Stomach (tissue), 9 donors: ENCODE data around the gene STAC2. TPM values are rescaled to one million over a fixed set of nuclear protein-coding genes. Genes with fewer than 3 reads are reported as not detected.

Source experiments
- DNase-seq, 2 donors: peaks; one replicate each; pipeline versions ENCODE4 v3.0.0 to v3.0.0-alpha.2; 2013 to 2019
- H3K27ac ChIP-seq, 5 donors: fragments of 200-600 bp in 4 of 5; sonication (generic) in 4 of 5; one replicate each; pipeline ENCODE4 v1.5.1; 2013 to 2019; ENCODE audit warnings: mild to moderate bottlenecking in 1 of 5, moderate library complexity in 1 of 5
- H3K27me3 ChIP-seq, 3 donors: fragments of 200-600 bp; sonication (generic); one replicate each; pipeline ENCODE4 v1.5.1; 2017 to 2019; ENCODE audit warnings: mixed run types in 1 of 3
- H3K36me3 ChIP-seq, 4 donors: fragments of 200-600 bp; sonication (generic); 1 replicate in 3 of 4; 2 replicates in 1 of 4; pipeline ENCODE4 v1.5.1; 2016 to 2019
- H3K4me1 ChIP-seq, 4 donors: fragments of 200-600 bp; sonication (generic); one replicate each; pipeline ENCODE4 v1.5.1; 2016 to 2019
- H3K4me3 ChIP-seq, 4 donors: fragments of 200-600 bp; sonication (generic) in 3 of 4; one replicate each; pipeline ENCODE4 v1.5.1; 2016 to 2019; ENCODE audit warnings: mild to moderate bottlenecking in 1 of 4
- H3K9me3 ChIP-seq, 4 donors: fragments of 200-600 bp; sonication (generic); one replicate each; pipeline ENCODE4 v1.5.1; 2016 to 2019
- EP300 ChIP-seq: sonication (generic); formaldehyde crosslinking; IDR thresholded peaks from one replicate; pipeline ENCODE4 v1.6.1; 2017; ENCODE audit warnings: antibody characterized with exemption
- POLR2A ChIP-seq, 4 donors: fragments of 450-650 bp; IDR thresholded peaks; one replicate each; pipeline ENCODE4 v1.6.1; 2016; ENCODE audit warnings: antibody characterized with exemption in 4 of 4, control low read depth in 2 of 4, mild to moderate bottlenecking in 1 of 4, moderate library complexity in 1 of 4
- POLR2AphosphoS5 ChIP-seq, 3 donors: sonication (generic); formaldehyde crosslinking; IDR thresholded peaks; one replicate each; pipeline ENCODE4 v1.6.1; 2016; ENCODE audit warnings: antibody characterized with exemption in 3 of 3
- WGBS, 5 donors: extraction: QIAGEN DNeasy Blood & Tissue Kit in 3 of 5; methylation state at CpG; one replicate each; pipeline versions ENCODE4 v1.1.5 to v1.1.7; 2013 to 2018; 5-methylcytosine and 5-hydroxymethylcytosine counted together
- intact Hi-C: fragments of 100-400 bp; cut with DNase I; formaldehyde crosslinking; loops from one replicate; pipeline ENCODE4 v1.15.1; 2023; ENCODE audit warnings: low total_unique reads
- polyA plus RNA-seq, 3 donors: library from polyadenylated mRNA; stranded (reverse); fragments of 200-250 nt; gene quantifications; one replicate each; pipeline ENCODE4 v1.2.3, GENCODE V29; 2013
- total RNA-seq, 5 donors: library from RNA; depleted of rRNA; stranded (reverse); fragments of >200 nt; gene quantifications; one replicate each; pipeline versions ENCODE4 v1.1.0 to v1.2.3, GENCODE V29; 2014 to 2016
- TF ChIP-seq, protein P1 (sequence below), 7 experiments: fragments of 450-650 bp in 4 of 7; fragments of 200-600 bp in 3 of 7; sonication (generic) in 3 of 7; IDR thresholded peaks; one replicate each; pipeline ENCODE4 v1.5.1; 2016 to 2019; ENCODE audit warnings: antibody characterized with exemption in 7 of 7, control low read depth in 2 of 7, mild to moderate bottlenecking in 1 of 7
- donor health status: healthy with polysubstance abuse.
- donor health status: Bipolar disorder and iron deficiency.
- donor health status: healthy.

STAC2 gene
- total and polyA plus RNA-seq, 8 donors, result under 0.01 to 0.20 (median 0.15) TPM; not detected in 5

DNA sequence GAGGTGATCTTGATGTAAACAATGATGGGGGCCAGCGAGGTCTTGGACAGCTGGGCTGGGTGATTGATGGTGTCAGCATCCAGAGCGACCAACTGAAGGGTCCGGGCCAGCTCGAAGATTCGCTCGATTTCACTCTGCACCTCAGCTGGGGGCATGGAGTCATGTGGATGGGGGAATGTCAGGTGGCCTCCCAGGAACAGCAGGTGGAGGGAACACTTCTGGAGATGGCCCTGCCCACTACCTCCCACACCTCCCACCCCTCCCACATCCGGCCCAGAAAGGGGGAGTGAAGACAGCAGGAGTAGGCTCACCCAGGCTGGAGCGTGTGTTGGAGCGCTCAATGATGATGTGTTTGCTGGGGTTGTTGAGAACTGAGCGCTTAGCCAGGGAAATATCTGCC lies 42.0 kb downstream of the STAC2 start:
- H3K4me3 ChIP-seq, result no peak overlapping the region
- TF ChIP-seq, protein P1, sequence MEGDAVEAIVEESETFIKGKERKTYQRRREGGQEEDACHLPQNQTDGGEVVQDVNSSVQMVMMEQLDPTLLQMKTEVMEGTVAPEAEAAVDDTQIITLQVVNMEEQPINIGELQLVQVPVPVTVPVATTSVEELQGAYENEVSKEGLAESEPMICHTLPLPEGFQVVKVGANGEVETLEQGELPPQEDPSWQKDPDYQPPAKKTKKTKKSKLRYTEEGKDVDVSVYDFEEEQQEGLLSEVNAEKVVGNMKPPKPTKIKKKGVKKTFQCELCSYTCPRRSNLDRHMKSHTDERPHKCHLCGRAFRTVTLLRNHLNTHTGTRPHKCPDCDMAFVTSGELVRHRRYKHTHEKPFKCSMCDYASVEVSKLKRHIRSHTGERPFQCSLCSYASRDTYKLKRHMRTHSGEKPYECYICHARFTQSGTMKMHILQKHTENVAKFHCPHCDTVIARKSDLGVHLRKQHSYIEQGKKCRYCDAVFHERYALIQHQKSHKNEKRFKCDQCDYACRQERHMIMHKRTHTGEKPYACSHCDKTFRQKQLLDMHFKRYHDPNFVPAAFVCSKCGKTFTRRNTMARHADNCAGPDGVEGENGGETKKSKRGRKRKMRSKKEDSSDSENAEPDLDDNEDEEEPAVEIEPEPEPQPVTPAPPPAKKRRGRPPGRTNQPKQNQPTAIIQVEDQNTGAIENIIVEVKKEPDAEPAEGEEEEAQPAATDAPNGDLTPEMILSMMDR (IDR thresholded peaks at IDR 0.05), result no peak
- TF ChIP-seq POLR2AphosphoS5 (IDR thresholded peaks at IDR 0.05) (no peak), POLR2A (IDR thresholded peaks at IDR 0.05) (no peak), EP300 (no peak)
- H3K27me3 ChIP-seq, result no peaks in the 10 kb centered on the region
- no peaks in the 10 kb centered on the region for H3K4me1 ChIP-seq
- 81 to 90% (median 85%) methylated on average over 7 to 10 of the region's 10 CpGs for WGBS, 5 donors
- DNase-seq, result no peak
- no peaks in the 10 kb centered on the region for H3K9me3 ChIP-seq
- intact Hi-C loops, result no loop called here
- peaks cover 0 to 97% (median 87%) of the 10 kb centered on the region in 4 donors for H3K36me3 ChIP-seq
- no peak overlapping the region for H3K27ac ChIP-seq

DNA sequence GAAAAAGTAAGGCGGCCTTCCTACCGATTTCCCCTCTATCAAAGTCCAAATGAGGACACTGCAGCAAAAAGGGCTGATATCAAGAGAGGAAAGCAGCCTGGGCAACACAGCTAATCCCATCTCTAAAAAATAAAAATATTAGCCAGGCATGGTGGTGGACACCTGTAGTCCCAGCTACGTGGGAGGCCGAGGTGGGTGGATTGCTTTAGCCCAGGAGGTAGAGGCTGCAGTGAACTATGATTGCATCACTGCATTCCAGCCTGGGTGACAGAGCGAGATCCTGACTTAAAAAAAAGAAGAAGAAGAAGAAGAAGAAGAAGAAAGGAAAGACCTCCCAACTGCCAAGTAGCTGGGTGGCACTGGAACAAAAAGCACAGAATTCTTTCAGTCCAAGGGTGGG lies 42.7 kb downstream of the STAC2 start:
- no peaks in the 10 kb centered on the region for H3K4me1 ChIP-seq
- H3K27me3 ChIP-seq, result no peaks in the 10 kb centered on the region
- no peak overlapping the region for H3K27ac ChIP-seq
- no peak overlapping the region for H3K4me3 ChIP-seq
- no peaks in the 10 kb centered on the region for H3K9me3 ChIP-seq
- intact Hi-C loops, result no loop called here
- TF ChIP-seq POLR2A (IDR thresholded peaks at IDR 0.05) (no peak), EP300 (no peak), POLR2AphosphoS5 (IDR thresholded peaks at IDR 0.05) (no peak)
- TF ChIP-seq, protein P1 (IDR thresholded peaks at IDR 0.05), result no peak
- peaks cover 0 to 95% (median 80%) of the 10 kb centered on the region in 4 donors for H3K36me3 ChIP-seq
- WGBS, 5 donors, result 87 to 97% (median 94%) methylated on average over 5 of the region's 5 CpGs
- DNase-seq, result no peak

DNA sequence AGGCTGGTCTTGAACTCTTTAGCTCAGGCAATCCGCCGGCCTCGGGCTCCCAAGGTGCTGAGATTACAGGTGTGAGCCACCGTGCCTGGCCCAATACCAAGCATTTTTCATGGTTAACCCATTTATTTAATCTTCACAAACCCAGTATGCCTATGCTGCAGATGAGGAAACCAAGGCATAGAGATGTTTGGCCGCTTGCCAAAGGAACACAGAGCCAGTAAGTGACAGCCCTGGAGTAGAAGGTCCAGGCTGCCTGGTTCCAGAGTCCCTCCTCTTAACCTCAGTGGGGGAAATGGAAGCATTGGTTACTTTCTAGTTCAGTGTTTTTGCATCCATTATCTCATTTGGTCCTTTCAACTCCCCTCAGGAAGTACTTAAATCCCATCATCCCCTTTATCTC lies 44.4 kb downstream of the STAC2 start:
- intact Hi-C loops, result no loop called here
- peaks cover 9 to 95% (median 80%) of the 10 kb centered on the region in 4 donors for H3K36me3 ChIP-seq
- DNase-seq, result no peak
- no peaks in the 10 kb centered on the region for H3K27me3 ChIP-seq
- no peak overlapping the region for H3K27ac ChIP-seq
- no peak overlapping the region for H3K4me3 ChIP-seq
- 86 to 90% (median 88%) methylated on average over 5 of the region's 5 CpGs for WGBS, 5 donors
- TF ChIP-seq, protein P1 (IDR thresholded peaks at IDR 0.05), result no peak
- TF ChIP-seq POLR2A (IDR thresholded peaks at IDR 0.05) (no peak), POLR2AphosphoS5 (IDR thresholded peaks at IDR 0.05) (no peak), EP300 (no peak)
- H3K4me1 ChIP-seq, result no peaks in the 10 kb centered on the region
- no peaks in the 10 kb centered on the region for H3K9me3 ChIP-seq

DNA sequence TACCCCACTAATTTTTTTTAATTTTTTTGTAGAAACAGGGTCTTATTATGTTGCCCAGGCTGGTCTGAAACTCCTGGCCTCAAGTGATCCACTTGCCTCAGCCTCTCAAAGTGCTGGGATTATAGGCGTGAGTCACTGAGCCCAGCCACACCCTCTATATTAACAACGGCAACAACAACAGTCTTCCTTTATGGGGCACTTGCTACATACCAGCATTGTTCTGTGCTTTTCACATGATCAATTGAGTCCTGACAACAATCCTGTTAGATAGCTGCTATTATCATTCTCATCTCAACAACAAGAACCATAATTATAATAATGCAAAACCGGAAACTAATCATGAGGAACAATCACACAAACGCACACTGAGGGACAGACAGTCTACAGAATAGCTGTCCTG lies 47.2 kb downstream of the STAC2 start:
- H3K27ac ChIP-seq, result no peak overlapping the region
- intact Hi-C loops, result no loop called here
- TF ChIP-seq EP300, result no peak
- TF ChIP-seq, protein P1 (IDR thresholded peaks at IDR 0.05), result no peak

More for the DNA sequence above, 47.2 kb downstream of the STAC2 start:
- H3K4me1 ChIP-seq, result peaks cover 0 to 11% (median 3%) of the 10 kb centered on the region in 4 donors
- H3K36me3 ChIP-seq, result peaks cover 9 to 77% (median 61%) of the 10 kb centered on the region in 4 donors
- peak in 1 of 2 donors; percentile 65 for DNase-seq
- no peaks in the 10 kb centered on the region for H3K9me3 ChIP-seq
- H3K27me3 ChIP-seq, result no peaks in the 10 kb centered on the region
- no peak overlapping the region for H3K4me3 ChIP-seq
- WGBS, 5 donors, result 46 to 64% (median 58%) methylated on average over 4 of the region's 4 CpGs
